Heart right ventricle (tissue), 16 donors: Measurements from ENCODE around the gene DPP9. TPM values are rescaled to one million over a fixed set of nuclear protein-coding genes. Genes with fewer than 3 reads are reported as not detected.

Source experiments
- ATAC-seq, 8 donors: fragments of 200-7000 bp; cut with Tn5 transposase; one replicate each; pipeline ENCODE4 v1.9.1; 2020; ENCODE audit warnings: mild to moderate bottlenecking in 8 of 8, moderate library complexity in 8 of 8, moderate number of reproducible peaks in 1 of 8
- DNase-seq, 2 donors: peaks; one replicate each; pipeline ENCODE4 v3.0.0-alpha.2; 2020
- H3K27ac ChIP-seq, 10 donors: fragments of 200-600 bp; sonication (generic) in 2 of 10; one replicate each; pipeline versions ENCODE4 v1.5.0 to v1.8.0; 2020 to 2022; ENCODE audit warnings: mild to moderate bottlenecking in 3 of 10
- H3K27me3 ChIP-seq, 7 donors: fragments of 200-600 bp; one replicate each; pipeline ENCODE4 v1.8.0; 2021 to 2022; ENCODE audit warnings: mild to moderate bottlenecking in 2 of 7
- H3K36me3 ChIP-seq, 9 donors: fragments of 200-600 bp; sonication (generic) in 1 of 9; one replicate each; pipeline versions ENCODE4 v1.5.0 to v1.8.0; 2020 to 2022; ENCODE audit warnings: mild to moderate bottlenecking in 2 of 9
- H3K4me1 ChIP-seq, 9 donors: fragments of 200-600 bp; sonication (generic) in 1 of 9; one replicate each; pipeline versions ENCODE4 v1.5.0 to v1.8.0; 2020 to 2022; ENCODE audit warnings: mild to moderate bottlenecking in 4 of 9
- H3K4me3 ChIP-seq, 10 donors: fragments of 200-600 bp; sonication (generic) in 2 of 10; one replicate each; pipeline versions ENCODE4 v1.5.0 to v1.8.0; 2020 to 2022; ENCODE audit warnings: mild to moderate bottlenecking in 7 of 10, moderate library complexity in 2 of 10
- H3K9me3 ChIP-seq, 11 donors: fragments of 200-600 bp in 10 of 11; sonication (generic) in 2 of 11; one replicate each; pipeline versions ENCODE4 v1.5.0 to v1.8.0; 2013 to 2022; ENCODE audit warnings: mild to moderate bottlenecking in 2 of 11, control low read depth in 1 of 11, moderate library complexity in 1 of 11
- WGBS, 2 donors: extraction: QIAGEN DNeasy Blood & Tissue Kit; methylation state at CpG; one replicate each; pipeline ENCODE4 v1.1.7; 2013; ENCODE audit warnings: inconsistent platforms in 1 of 2; 5-methylcytosine and 5-hydroxymethylcytosine counted together
- intact Hi-C, 10 donors: fragments of 100-400 bp; cut with DNase I; formaldehyde crosslinking; loops; one replicate each; pipeline versions ENCODE4 v1.11.1 to v1.14.2; 2022
- polyA plus RNA-seq, 2 donors: library from polyadenylated mRNA; stranded (reverse); fragments of 200-250 nt; gene quantifications; one replicate each; pipeline ENCODE4 v1.2.3, GENCODE V29; 2013
- total RNA-seq, 10 donors: library from RNA; stranded (reverse); fragmentation: NEBNext Ultra II Directional in 3 of 10; extraction: Animal tissue kit (Norgen Biotek cat#: 25700) in 3 of 10; gene quantifications; one replicate each; pipeline versions ENCODE4 v1.2.1 to v1.2.4, GENCODE V29; 2021 to 2023
- TF ChIP-seq, protein P1 (sequence below), 9 donors: fragments of 200-600 bp; sonication (generic) in 2 of 9; IDR thresholded peaks; one replicate each; pipeline versions ENCODE4 v1.5.0 to v1.8.0; 2021 to 2022; ENCODE audit warnings: antibody characterized with exemption in 9 of 9, mild to moderate bottlenecking in 5 of 9, moderate library complexity in 1 of 9
- donor health status: Arrhythmogenic right ventricular cardiomyopathy.
- donor health status: ischemic (EF 13 %, LVEDD 7.1; RV severe dilation, severe dysfunction).
- donor health status: healthy with polysubstance abuse.
- donor health status: DM: no; HTN: yes; CAD: no.
- donor health status: DM: no; HTN: no; CAD: no.
- donor health status: ischemic (EF 25% LVEDD 6.9; RV normal size, moderate dysfunction).
- donor health status: ischemic (EF 25% LVEDD 5.7; RV mildly dilated, moderate dysfunction).
- donor health status: healthy.
- donor health status: DM: yes; HTN: yes; CAD: no.
- donor health status: Ischemic cardiomyopathy.
- donor health status: ischemic (EF 35%, LVEDD 5.7; RV mildly dilated, moderate dysfunction).
- donor health status: nonischemic (EF 11% LVEDD 7.7; RV severe dilation, severe dysfunction).
- donor health status: DM: yes; HTN: yes; CAD: no.
- donor health status: PGD.
- donor health status: ischemic (EF 29% LVEDD 5.4; RV normal size, mild dysfunction).
- donor health status: nonischemic (EF 23%, LVEDD 6.1; RV moderate dilation, normal function).

DPP9 gene
- total and polyA plus RNA-seq, 12 donors, result 34.0 to 52.2 (median 43.2) TPM

DNA sequence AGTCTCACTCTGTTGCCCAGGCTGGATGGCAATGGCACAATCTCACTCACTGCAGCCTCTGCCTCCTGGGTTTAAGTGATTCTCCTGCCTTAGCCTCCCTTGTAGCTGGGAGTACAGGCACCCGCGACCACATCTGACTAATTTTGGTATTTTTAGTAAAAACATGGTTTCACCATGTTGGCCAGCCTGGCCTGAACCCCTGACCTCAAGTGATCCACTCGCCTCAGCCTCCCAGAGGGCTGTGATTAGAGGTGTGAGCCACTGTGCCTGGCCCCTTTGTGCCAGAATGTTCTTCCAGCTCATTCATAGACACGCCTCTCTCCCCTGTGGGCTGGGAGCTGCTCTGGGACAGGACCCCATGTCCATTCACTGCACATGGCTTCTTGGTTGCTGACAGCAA, 62.6 kb downstream of the DPP9 start:
- peaks cover 0 to 16% (median 7%) of the 10 kb centered on the region in 11 donors for H3K9me3 ChIP-seq
- H3K27me3 ChIP-seq, result no peaks in the 10 kb centered on the region
- DNase-seq (no peak), ATAC-seq (no peak)
- H3K36me3 ChIP-seq, result peaks cover 3 to 92% (median 54%) of the 10 kb centered on the region in 9 donors
- TF ChIP-seq, protein P1, sequence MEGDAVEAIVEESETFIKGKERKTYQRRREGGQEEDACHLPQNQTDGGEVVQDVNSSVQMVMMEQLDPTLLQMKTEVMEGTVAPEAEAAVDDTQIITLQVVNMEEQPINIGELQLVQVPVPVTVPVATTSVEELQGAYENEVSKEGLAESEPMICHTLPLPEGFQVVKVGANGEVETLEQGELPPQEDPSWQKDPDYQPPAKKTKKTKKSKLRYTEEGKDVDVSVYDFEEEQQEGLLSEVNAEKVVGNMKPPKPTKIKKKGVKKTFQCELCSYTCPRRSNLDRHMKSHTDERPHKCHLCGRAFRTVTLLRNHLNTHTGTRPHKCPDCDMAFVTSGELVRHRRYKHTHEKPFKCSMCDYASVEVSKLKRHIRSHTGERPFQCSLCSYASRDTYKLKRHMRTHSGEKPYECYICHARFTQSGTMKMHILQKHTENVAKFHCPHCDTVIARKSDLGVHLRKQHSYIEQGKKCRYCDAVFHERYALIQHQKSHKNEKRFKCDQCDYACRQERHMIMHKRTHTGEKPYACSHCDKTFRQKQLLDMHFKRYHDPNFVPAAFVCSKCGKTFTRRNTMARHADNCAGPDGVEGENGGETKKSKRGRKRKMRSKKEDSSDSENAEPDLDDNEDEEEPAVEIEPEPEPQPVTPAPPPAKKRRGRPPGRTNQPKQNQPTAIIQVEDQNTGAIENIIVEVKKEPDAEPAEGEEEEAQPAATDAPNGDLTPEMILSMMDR (IDR thresholded peaks at IDR 0.05), result no peak
- no peak overlapping the region for H3K27ac ChIP-seq
- H3K4me3 ChIP-seq, result no peak overlapping the region
- H3K4me1 ChIP-seq, result peaks cover 0 to 3% (median 0%) of the 10 kb centered on the region in 9 donors
- WGBS, 2 donors, result 85 to 88% methylated on average over 4 of the region's 4 CpGs
- intact Hi-C loops, result no loop called here

- H3K4me3 ChIP-seq, result no peak overlapping the region
- H3K36me3 ChIP-seq, result peaks cover 3 to 92% (median 54%) of the 10 kb centered on the region in 9 donors
- WGBS, 2 donors, result 81 to 82% methylated on average over 15 of the region's 15 CpGs
- no peaks in the 10 kb centered on the region for H3K27me3 ChIP-seq
- peaks cover 0 to 16% (median 7%) of the 10 kb centered on the region in 11 donors for H3K9me3 ChIP-seq
- H3K27ac ChIP-seq, result no peak overlapping the region
- DNase-seq, result no peak
- H3K4me1 ChIP-seq, result peaks cover 0 to 3% (median 0%) of the 10 kb centered on the region in 9 donors
- TF ChIP-seq, protein P1 (IDR thresholded peaks at IDR 0.05), result peak in 8 of 9 donors; percentile 22 to 52 (median 39)
- peak in 5 of 8 donors; percentile 35 to 67 (median 52) for ATAC-seq
- intact Hi-C loops, result no loop called here
Observed at GRCh38 chr19:4660181-4660791, 63.4 kb downstream of the DPP9 start.

- peaks cover 0 to 10% (median 3%) of the 10 kb centered on the region in 9 donors for H3K4me1 ChIP-seq
- H3K9me3 ChIP-seq, result peaks cover 0 to 16% (median 7%) of the 10 kb centered on the region in 11 donors
- intact Hi-C loops, result no loop called here
- WGBS, 2 donors, result 89 to 95% methylated on average over 8 of the region's 8 CpGs
- H3K27ac ChIP-seq, result no peak overlapping the region
- ATAC-seq (no peak), DNase-seq (no peak)
- H3K4me3 ChIP-seq, result no peak overlapping the region
- H3K27me3 ChIP-seq, result no peaks in the 10 kb centered on the region
- H3K36me3 ChIP-seq, result peaks cover 3 to 97% (median 45%) of the 10 kb centered on the region in 9 donors
- TF ChIP-seq, protein P1 (IDR thresholded peaks at IDR 0.05), result no peak
Observed at GRCh38 chr19:4657835-4658234, 65.8 kb downstream of the DPP9 start.

DNA sequence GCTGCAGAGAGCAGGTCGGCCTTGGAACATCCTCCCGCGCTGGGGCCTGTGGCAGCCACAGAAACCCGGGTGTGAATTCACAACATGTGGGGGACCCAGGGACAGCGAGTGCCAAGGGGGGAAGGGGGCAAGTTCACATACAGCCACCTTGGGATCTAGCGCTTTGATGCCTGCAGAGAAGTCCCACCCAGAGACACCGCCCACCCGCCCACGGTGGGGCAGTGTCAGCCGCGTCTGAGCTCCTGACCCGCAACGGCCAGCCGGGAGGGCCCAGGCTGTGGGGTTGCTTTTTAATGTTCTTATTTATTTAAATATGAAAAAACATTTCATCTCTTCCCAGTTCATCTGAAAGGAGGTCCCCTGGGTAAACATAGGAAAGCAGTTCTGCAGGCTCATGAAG, 66.4 kb downstream of the DPP9 start:
- WGBS, 2 donors, result 82 to 83% methylated on average over 14 of the region's 14 CpGs
- no peak overlapping the region for H3K27ac ChIP-seq
- DNase-seq, result no peak
- peaks cover 0 to 10% (median 3%) of the 10 kb centered on the region in 9 donors for H3K4me1 ChIP-seq
- peaks cover 0 to 16% (median 7%) of the 10 kb centered on the region in 11 donors for H3K9me3 ChIP-seq
- TF ChIP-seq, protein P1 (IDR thresholded peaks at IDR 0.05), result no peak
- no peak overlapping the region for H3K4me3 ChIP-seq
- intact Hi-C loops, result no loop called here
- no peaks in the 10 kb centered on the region for H3K27me3 ChIP-seq
- peaks cover 3 to 96% (median 41%) of the 10 kb centered on the region in 9 donors for H3K36me3 ChIP-seq
- ATAC-seq, result no peak
